T-helper 2 cell treated with Interferon-gamma antibody and Interleukin-4, amounts not matched to agents 5 μg/mL and 100 μg/mL, for 36 hours (primary cell): ENCODE results near the gene AFTPH.

ENCODE experiments used
- DNase-seq: peaks from one replicate; pipeline ENCODE4 v3.0.0; 2021; ENCODE audit warnings: low spot score
- H3K27ac Mint-ChIP-seq: one replicate; pipeline ENCODE4 v1.8.0; 2021; ENCODE audit warnings: mild to moderate bottlenecking, mixed read lengths
- H3K27me3 Mint-ChIP-seq: one replicate; pipeline ENCODE4 v1.8.0; 2021; ENCODE audit warnings: low read depth, mixed read lengths
- H3K36me3 Mint-ChIP-seq: one replicate; pipeline ENCODE4 v1.8.0; 2021; ENCODE audit warnings: low read depth, mixed read lengths
- H3K4me1 Mint-ChIP-seq: one replicate; pipeline ENCODE4 v1.8.0; 2021; ENCODE audit warnings: low read depth, mixed read lengths
- H3K4me3 Mint-ChIP-seq: one replicate; pipeline ENCODE4 v1.8.0; 2022; ENCODE audit warnings: mild to moderate bottlenecking, moderate library complexity, mixed read lengths
- H3K9me3 Mint-ChIP-seq: one replicate; pipeline ENCODE4 v1.8.0; 2021; ENCODE audit warnings: mixed read lengths

Gene AFTPH, protein sequence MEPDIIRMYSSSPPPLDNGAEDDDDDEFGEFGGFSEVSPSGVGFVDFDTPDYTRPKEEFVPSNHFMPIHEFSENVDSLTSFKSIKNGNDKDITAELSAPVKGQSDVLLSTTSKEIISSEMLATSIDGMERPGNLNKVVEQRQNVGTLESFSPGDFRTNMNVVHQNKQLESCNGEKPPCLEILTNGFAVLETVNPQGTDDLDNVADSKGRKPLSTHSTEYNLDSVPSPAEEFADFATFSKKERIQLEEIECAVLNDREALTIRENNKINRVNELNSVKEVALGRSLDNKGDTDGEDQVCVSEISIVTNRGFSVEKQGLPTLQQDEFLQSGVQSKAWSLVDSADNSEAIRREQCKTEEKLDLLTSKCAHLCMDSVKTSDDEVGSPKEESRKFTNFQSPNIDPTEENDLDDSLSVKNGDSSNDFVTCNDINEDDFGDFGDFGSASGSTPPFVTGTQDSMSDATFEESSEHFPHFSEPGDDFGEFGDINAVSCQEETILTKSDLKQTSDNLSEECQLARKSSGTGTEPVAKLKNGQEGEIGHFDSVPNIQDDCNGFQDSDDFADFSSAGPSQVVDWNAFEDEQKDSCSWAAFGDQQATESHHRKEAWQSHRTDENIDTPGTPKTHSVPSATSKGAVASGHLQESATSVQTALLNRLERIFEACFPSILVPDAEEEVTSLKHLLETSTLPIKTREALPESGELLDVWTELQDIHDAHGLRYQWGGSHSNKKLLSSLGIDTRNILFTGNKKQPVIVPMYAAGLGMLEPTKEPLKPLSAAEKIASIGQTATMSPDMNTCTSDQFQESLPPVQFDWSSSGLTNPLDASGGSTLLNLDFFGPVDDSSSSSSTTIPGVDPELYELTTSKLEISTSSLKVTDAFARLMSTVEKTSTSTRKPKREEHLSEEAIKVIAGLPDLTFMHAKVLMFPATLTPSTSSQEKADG

DNA sequence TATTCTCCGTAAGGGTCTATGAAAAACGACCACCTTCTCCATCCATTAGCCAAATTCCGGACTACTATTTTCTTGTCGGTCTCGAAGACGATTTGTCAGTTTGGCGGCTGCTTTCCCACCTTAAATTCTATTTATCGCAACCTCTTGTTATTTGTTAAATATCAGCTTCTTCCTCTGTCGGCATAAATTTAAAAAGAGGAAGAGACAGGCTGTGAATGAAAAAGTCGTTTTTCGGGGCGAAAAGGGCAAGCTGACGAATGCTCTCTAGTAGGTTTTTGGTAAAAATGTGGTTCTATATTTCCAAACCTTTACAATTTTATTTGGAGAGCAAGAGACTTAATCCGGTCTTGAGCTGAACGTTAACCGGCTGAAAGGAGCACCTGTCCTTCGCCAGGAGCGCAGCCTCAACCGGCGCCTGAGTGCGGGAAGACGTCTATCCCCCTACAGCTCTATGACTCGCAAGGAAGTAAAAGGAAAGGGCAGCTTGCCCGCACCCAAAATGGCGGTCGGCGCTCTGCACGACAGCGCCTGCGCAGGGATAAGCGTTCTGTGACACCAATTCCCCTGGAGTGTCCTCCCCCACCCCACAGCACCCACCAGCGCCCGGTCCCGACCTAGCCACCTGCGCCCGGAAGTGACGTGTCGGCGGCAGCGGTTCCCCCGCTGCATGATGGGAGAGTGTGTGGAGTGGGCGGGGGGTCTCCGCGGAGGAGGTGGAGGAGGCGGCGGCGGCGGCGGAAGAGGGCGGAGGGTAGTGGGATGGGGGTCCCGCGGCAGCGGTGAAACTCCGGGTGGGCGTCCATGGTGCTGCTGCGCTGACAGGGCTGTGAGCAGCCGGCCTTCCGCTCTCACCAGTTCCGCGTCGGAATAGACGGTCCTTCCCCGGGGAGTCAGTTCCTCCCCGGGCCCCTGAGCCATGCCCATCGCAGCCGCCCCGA lies at the start of gene AFTPH:
TSS of gene AFTPH (plus strand) at position 663 of the 938 bp plus-strand sequence. CDS start 27,147 bp downstream, outside the sequence.
- Mint-ChIP-seq H3K27me3 (peaks cover 4% of the 10 kb centered on the region), H3K36me3 (peaks cover 11% of the 10 kb centered on the region), H3K4me3 (peak within 1 kb of the TSS; percentile 100), H3K27ac (peak within 1 kb of the TSS; percentile 100), H3K9me3 (no peaks in the 10 kb centered on the region), H3K4me1 (peaks cover 36% of the 10 kb centered on the region)
- DNase-seq: peak; percentile 100

DNA sequence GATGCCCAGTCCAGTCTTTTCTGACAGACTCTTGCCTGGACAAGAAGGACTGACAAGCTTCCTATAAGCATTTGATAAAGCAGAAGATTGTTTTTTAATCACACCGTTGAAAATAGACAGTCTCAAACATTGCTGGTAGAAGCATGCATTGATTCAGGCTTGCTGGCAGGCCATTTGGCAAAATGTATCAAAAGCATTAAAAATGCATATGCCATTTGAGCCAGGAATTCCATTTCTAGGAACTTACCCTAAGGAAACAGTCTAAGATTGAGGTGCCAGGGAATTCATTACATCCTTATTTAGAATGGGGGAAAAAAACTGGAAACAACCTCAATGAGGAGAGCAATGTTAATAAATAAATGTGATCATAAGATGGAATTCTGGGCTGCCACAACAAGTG lies 49.5 kb upstream of the AFTPH start:
- H3K9me3 Mint-ChIP-seq: no peaks in the 10 kb centered on the region
- H3K27ac Mint-ChIP-seq: no peak overlapping the region

DNA sequence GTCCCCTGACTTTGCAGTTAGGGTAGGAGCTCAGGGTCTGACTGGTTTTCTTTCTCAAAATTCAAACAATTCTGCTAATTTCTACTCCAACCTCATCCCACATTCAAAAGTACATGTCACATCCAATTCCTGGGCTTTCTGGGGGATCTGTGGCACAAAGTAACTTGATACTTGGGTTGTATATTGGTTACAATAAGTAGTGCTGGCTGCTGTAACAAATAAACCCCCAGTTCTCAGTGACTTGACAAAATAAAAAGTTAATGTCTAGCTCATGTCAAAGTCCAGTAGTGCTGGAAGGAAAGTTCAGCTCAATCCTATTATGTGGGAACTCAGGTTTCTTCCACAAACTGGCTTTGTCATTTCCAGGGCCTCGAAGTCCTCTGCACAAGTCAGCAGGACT lies 47.1 kb upstream of the AFTPH start:
- no peaks in the 10 kb centered on the region for H3K9me3 Mint-ChIP-seq
- no peak overlapping the region for H3K4me3 Mint-ChIP-seq
- no peaks in the 10 kb centered on the region for H3K36me3 Mint-ChIP-seq
- H3K27ac Mint-ChIP-seq: no peak overlapping the region
- H3K27me3 Mint-ChIP-seq: peaks cover 14% of the 10 kb centered on the region
- peaks cover 19% of the 10 kb centered on the region for H3K4me1 Mint-ChIP-seq
- no peak for DNase-seq

More for the DNA sequence above, 49.5 kb upstream of the AFTPH start:
- Mint-ChIP-seq H3K36me3 (no peaks in the 10 kb centered on the region), H3K4me1 (peaks cover 14% of the 10 kb centered on the region), H3K4me3 (no peak overlapping the region), H3K27me3 (peaks cover 22% of the 10 kb centered on the region)
- DNase-seq: no peak

DNA sequence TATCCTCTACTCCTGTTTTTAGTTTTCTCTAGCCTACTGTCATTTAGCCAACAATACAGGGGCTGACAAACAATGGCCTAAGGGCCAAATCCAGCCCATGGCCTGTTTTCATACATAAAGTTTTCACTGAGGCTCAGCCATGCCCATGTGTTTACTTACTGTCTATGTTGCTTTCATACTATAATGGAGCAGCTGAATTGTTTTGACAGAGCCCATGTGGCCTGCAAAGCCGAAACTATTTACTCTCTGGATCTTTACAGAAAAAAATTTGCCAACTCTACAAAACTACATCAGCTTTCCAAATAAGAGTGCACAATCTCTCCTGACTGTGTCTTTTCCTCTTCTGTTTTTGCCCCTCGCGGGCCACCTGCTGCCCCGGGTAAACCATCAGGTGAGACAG lies 46.1 kb upstream of the AFTPH start:
- H3K9me3 Mint-ChIP-seq: no peaks in the 10 kb centered on the region
- DNase-seq: no peak
- H3K4me1 Mint-ChIP-seq: peaks cover 19% of the 10 kb centered on the region
- H3K36me3 Mint-ChIP-seq: no peaks in the 10 kb centered on the region
- peaks cover 14% of the 10 kb centered on the region for H3K27me3 Mint-ChIP-seq
- no peak overlapping the region for H3K4me3 Mint-ChIP-seq
- H3K27ac Mint-ChIP-seq: no peak overlapping the region

DNA sequence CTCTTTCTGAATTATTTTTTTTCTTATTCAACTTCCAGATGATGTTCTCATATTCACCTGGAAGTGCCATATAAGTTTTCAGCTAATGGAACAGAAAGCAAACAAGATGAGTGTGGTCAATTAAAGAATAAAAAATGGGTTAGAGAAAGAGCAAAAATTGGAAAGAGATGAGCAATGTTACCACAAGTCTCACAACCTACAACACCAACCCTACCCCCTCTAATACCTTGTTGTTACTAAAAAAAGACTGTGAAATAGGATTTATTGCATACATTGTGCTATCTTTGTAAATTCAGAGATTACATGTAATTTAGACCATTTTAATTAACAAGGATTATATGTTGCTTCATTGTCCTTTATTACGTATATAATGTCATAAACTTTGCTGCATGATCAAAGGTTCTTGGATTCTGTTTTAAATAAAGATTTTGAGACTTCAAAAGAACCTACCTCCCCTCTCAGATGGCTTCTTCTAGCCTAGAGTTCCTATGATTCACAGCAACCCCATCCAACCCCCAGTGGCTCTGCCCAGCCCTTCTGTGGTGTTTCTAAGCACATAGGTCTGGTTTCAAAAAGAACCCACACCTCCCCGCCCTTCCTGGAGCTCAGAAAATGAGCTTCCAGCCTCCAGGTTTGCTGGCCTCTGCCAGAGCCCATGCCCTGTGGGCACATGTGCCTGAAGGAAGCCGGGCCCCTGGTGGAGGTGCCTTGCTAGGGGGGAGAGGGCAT lies 45.5 kb upstream of the AFTPH start:
- no peak for DNase-seq
- no peak overlapping the region for H3K27ac Mint-ChIP-seq
- H3K36me3 Mint-ChIP-seq: no peaks in the 10 kb centered on the region
- no peaks in the 10 kb centered on the region for H3K9me3 Mint-ChIP-seq
- H3K4me1 Mint-ChIP-seq: peaks cover 19% of the 10 kb centered on the region
- peaks cover 15% of the 10 kb centered on the region for H3K27me3 Mint-ChIP-seq
- no peak overlapping the region for H3K4me3 Mint-ChIP-seq

DNA sequence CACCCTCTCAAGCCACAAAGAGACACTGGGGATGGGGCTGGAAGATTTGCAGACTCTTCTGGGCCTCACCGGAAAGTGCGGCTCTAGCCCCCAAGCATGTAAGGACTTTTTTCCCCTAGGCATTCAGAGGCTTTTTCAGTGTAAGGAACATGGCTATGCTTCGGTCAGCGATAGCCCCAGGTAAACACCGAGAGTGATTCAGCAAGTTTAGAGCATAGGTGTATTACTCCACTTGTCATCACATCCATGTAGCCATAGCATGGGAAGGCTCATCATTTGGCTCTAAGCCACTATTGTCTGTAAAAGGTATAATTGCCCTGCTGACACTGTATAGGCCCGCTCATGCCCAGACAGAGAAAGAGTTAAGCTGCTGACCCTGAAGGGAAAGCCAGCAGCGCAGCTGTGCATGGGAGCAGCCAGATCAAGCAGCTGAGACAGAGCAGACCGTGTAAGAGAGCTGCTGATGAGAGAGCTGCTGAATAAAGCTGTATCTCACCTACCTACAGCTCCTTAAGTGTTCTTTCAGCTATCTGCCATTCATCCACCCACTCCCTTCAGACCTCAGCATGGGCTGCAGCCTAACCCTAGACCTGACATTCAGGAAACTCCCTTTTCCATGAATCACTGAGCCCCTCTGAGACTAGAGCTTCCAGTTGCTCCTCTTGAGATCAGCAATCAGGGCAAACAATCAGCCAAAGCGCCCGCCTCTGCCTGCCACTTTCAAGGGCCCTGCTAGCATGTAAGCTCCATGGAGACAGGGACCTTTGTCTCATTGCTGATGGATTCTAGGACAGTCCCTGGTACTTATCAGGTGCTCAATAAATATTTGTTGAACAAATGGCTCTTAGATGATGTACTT lies 44.6 kb upstream of the AFTPH start:
- H3K9me3 Mint-ChIP-seq: no peaks in the 10 kb centered on the region
- H3K27me3 Mint-ChIP-seq: peaks cover 16% of the 10 kb centered on the region
- H3K4me3 Mint-ChIP-seq: no peak overlapping the region
- no peaks in the 10 kb centered on the region for H3K36me3 Mint-ChIP-seq
- DNase-seq: no peak
- no peak overlapping the region for H3K27ac Mint-ChIP-seq
- H3K4me1 Mint-ChIP-seq: peaks cover 19% of the 10 kb centered on the region

DNA sequence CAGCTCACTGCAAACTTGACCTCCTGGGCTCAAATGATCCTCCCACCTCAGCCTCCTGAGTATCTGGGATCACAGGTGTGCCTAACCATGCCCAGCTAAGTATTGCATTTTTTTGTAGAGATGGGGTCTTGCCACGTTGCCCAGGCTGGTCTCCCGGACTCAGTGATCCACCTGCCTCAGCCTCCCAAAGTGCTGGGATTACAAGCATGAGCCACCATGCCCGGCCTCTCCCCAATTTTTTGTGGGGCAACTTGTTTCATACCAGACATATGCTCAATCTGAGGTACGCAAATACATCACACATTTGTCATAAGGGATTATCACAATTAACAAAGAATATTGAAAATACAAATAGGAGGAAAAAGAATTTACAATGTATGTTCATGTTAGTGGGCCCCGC lies 42.5 kb upstream of the AFTPH start:
- no peaks in the 10 kb centered on the region for H3K9me3 Mint-ChIP-seq
- no peaks in the 10 kb centered on the region for H3K36me3 Mint-ChIP-seq
- peaks cover 10% of the 10 kb centered on the region for H3K27me3 Mint-ChIP-seq
- no peak overlapping the region for H3K4me3 Mint-ChIP-seq
- peaks cover 22% of the 10 kb centered on the region for H3K4me1 Mint-ChIP-seq
- no peak for DNase-seq
- H3K27ac Mint-ChIP-seq: no peak overlapping the region

DNA sequence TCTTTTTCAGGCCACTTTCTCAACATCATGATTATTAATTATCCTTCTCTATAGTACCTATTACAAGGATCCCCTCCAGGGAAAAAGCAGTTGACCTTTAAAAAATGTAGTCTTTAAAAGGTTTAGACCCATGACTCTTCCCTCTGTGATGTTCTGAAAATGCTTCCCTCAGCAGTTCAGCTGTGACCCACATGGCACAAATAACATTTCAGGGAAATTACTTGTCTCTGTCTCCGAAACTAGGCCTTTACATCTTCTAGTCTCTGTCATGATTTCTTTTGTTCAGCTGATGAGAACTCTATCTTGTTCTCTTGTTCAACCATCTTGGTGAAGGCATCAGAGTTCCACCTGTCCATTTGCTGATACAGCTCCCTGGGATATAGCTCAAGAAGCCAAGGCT lies 41.9 kb upstream of the AFTPH start:
- no peaks in the 10 kb centered on the region for H3K9me3 Mint-ChIP-seq
- H3K27me3 Mint-ChIP-seq: peaks cover 15% of the 10 kb centered on the region
- H3K36me3 Mint-ChIP-seq: no peaks in the 10 kb centered on the region
- no peak overlapping the region for H3K4me3 Mint-ChIP-seq
- H3K4me1 Mint-ChIP-seq: peaks cover 22% of the 10 kb centered on the region
- no peak for DNase-seq
- no peak overlapping the region for H3K27ac Mint-ChIP-seq

DNA sequence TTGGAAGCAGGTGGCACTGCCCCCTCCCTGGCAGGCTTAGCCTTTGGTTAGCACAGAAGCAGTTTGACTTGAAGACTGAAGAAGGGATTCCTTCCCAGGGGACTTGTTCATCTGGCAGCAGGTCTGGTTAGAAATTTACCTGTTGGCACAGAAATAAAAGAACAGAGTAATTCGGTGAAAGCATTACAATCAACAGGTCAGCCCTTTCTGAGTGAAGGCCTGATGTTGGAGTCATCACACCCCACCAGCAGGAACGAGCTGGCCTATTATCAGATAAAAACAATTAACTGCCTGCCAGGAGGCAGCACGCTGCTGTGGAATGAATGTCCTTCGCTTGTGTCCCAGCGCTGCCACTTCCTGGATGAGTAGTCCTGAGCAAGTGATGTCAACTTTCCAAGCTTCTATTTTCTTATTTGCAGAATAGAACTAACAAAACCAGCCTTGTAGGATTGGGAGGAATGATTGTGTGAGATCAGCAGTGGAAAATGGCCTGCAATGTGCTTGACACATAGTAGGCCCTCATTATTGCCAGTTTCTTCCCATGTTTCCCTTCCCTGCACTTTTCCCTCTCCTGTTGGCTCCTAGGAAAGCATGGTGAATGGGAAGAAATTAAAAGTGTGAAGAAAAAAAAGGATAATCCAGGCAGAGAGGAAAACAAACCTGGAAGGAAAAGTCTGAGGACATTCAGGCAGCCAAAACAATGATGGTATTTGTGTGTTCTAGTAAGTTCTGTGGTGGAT lies 41.2 kb upstream of the AFTPH start:
- H3K36me3 Mint-ChIP-seq: no peaks in the 10 kb centered on the region
- H3K9me3 Mint-ChIP-seq: no peaks in the 10 kb centered on the region
- no peak overlapping the region for H3K27ac Mint-ChIP-seq
- no peak for DNase-seq
- no peak overlapping the region for H3K4me3 Mint-ChIP-seq
- H3K27me3 Mint-ChIP-seq: peaks cover 19% of the 10 kb centered on the region
- peaks cover 22% of the 10 kb centered on the region for H3K4me1 Mint-ChIP-seq

DNA sequence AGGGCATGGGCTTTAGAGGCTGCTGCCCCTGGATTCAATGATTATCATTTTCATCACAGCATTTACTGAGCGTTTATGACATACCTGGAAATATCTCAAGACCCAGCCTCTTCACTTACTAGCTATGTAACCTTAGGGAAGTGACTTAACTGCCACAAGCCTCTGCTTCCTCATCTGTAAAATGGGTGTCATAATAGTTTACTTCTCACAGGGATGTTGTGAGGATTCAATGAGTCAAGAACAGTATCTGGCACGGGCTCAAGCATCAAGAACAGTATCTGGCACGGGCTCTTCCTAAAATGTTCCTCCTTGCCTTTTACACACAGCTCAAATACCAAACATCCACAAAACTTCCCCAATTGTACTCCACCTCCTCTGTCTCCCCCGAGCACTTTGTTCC lies 38.8 kb upstream of the AFTPH start:
- no peak overlapping the region for H3K4me3 Mint-ChIP-seq
- no peak for DNase-seq
- peaks cover 23% of the 10 kb centered on the region for H3K4me1 Mint-ChIP-seq
- H3K27me3 Mint-ChIP-seq: peaks cover 26% of the 10 kb centered on the region
- no peak overlapping the region for H3K27ac Mint-ChIP-seq
- H3K9me3 Mint-ChIP-seq: no peaks in the 10 kb centered on the region
- no peaks in the 10 kb centered on the region for H3K36me3 Mint-ChIP-seq

DNA sequence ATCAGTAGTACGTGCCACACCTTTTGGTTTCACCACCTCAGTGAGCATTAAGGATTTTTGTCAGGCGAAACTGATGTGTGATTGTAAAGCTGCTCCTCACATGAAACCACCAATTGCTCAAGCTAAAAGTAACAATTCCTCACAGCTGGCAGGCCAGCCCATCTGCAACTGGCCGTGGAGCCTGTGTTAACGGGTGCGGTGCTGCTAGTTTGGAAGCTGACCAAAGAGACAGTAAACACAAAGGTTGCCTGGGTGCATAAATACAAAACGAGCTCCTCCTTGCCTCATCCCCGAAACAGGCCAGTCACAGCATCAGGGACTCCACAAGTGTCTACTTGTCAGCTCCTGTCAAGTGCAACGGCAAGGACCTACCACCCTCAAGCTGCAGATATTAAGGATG lies 38.2 kb upstream of the AFTPH start:
- Mint-ChIP-seq H3K36me3 (no peaks in the 10 kb centered on the region), H3K27me3 (peaks cover 26% of the 10 kb centered on the region), H3K9me3 (no peaks in the 10 kb centered on the region), H3K27ac (no peak overlapping the region), H3K4me1 (peaks cover 20% of the 10 kb centered on the region), H3K4me3 (no peak overlapping the region)
- DNase-seq: no peak
